GM19455 (cell line): Measurements from ENCODE around the gene CCDC149.

Experiments
- ATAC-seq: cut with Tn5 transposase; IDR thresholded peaks from one replicate; pipeline ENCODE4 v1.9.1; 2021; ENCODE audit not compliant: unreplicated experiment

Gene CCDC149

DNA sequence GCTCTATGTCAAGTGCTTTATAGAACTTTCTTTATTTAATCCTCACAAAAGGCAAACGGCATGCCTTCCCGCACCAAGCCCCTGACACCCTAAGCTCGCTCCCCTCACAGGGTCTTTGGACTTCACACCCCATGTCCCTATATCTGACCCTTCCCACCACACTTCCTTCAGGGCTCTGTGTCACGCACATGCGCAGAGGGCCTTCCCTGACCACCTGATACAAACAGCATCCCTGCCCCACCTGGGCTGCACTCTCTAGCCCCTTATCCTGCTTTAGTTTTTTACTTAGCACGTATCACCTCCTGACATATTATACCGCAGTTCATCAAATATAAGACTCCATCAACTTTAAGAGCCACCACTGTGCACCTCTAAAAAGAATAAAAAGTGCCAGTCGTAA is 67.7 kb downstream of the CCDC149 start:
- no peak for ATAC-seq

DNA sequence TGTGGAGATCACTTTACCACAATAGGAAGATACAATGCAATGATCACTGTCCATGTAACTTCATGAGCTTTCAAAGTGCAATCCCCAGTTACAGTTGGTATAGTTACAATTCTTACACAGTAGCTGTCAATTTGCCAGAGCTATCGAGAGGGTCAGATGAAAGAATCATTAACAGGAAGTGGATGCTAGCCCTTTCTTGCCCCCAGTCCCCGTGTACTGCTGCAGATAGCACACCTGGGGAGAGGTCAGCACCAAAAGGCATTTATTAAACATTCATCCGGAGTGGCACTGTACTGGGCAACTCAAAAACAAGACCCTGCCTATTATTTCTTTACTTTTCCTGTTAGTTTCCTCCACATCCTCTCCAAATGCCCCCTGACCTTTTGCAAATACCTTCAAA is 69.7 kb downstream of the CCDC149 start:
- ATAC-seq: no peak

DNA sequence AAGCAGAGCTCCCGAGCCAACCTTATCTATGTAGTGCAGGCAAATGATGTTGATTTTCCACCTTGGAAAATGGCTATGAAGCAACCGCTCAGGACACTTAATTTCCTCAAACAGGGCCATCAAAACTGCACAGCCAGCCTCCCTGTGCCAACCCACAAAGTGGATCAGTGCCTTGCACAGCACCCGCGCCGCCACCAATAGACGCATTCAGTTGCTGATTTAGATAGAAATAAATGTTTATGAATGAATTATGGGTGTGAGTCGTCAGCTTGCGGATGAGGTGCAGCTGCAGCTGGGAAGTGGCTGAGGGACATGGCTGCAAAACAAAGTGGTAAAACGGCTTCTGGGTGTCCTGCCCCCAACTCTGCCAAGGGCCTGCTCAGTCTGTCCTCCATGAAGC is 70.5 kb downstream of the CCDC149 start:
- no peak for ATAC-seq

DNA sequence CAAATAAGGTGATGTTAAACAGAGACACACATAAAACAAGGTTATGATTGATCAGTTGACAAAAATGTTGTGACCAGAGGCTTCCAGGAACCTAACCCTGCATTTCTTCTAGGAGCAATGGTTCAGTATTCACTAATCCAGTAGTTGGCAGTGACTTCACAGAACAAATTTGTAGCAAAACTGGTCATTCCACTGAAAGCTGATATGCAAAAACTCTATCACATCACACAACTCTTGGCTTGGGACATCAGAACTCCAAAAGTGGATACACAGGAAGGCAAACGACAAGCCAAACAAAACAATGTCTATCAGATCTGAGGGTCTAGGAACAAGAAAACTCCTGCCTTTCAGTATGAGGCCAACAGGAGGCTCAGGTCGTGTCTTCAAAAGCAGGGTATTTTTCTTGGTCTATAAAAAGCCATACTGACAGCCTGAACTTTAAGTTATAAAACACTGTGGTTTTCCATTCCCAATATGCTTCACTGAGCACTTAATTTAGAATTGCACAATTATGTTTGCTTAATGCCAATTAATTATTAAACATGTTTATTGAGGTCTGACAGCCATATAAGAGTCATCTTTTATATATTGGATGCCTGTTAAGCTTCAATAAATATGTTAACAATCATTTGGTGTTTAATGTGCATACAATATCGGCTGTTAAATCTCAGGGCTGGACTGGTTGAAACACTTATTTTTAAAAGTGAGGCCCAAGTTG is 71.9 kb downstream of the CCDC149 start:
- no peak for ATAC-seq

DNA sequence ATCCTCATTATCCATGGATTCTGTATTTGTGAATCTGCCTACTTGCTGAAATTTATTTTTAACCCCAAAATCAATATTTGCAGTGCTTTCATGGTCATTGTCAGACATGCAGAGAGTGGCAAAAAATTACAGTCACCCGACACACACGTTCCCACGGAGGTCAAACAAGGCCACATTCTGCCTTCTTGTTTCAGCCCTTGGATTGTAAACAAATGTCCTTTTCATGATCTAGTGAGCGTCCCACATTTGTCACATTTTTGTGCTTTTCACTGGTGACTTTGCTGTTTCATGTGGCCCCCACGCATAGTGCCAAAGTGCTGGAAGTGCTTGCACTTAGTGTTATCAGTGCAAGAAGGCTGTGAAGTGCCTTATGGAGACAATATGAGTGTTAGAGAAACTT is 72.5 kb downstream of the CCDC149 start:
- ATAC-seq: no peak

DNA sequence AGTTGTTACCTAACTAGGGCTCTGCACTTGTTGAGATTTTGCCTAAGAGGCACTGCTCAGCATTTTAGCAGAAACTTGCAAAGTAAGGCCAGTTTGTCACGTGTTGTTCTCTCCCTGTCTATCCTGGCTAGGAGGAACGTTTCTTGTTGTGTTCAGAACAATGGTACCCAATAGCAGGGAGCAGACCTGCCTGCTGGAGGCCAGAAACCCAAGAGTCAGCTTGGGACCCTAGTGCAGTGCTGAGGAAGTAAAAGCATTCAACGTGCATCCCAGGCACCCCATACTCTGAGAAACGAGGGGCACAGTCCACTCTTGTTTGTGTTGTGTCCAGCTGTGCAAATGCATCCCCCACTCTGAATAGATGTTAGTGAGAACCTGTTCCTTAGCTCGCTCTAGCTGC is 75.1 kb downstream of the CCDC149 start:
- ATAC-seq: no peak

DNA sequence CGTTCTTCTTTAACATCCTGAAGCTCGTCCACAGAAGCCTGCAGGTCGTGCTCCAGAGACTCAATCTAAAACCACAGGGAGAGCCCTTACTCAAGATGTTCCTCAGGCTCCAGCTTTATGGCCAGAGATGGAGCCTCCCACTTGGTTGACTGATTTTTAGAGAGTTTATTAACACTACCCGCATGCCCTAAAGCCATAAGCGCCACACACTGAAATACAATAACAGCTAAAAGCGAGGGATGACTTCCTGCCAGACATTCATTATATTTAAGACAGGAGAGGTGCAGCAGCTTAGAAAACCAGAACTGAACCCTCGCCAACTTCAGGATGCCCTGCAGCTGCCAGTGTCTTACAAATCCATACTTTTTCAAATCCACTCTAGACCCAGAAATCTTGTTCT is 75.5 kb downstream of the CCDC149 start:
- no peak for ATAC-seq

DNA sequence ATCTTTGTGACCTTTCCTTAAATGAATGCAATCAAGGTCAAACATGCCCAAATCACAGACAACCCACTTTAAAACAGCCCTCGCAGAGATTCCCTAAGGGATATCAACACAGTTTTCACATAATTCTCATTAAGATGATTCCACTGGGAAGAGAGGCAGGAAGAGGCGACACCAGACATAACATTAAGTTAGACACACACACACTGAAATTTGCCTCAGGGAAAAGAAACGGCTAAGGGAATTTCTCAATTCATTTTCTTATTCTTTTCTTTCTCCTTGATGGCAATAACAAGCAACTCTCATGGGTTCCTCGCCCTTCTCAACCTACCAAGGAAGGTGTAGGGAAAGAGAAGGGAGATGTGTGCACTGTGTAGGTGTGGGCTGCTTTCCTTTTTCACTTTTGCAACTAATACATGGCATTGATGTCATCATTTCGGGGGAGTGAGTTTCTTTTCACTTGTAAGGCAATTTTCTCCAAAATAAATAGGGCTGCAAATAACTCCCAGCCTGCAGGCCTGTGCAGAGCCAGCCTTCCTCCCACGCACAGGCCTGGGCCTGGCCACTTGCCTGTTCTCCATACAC is 76.1 kb downstream of the CCDC149 start:
- no peak for ATAC-seq

DNA sequence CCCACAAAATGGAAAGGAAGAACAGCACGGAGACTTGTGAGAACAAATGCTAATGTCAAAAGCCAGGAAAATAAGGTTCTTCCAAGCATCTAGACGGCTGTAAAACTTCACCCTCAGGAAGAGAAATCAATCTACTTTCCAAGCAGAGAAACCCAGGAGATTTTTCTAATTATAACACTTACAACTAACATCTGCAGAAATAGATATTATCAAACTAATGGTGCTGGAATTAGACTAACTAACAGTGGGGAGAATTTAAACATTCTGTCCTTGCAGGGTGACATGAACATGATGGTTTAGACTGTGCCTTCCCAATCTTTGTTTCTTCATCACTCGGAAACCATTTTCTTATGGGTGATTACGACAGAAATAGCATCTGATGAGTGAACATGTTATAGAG is 77.1 kb downstream of the CCDC149 start:
- no peak for ATAC-seq

DNA sequence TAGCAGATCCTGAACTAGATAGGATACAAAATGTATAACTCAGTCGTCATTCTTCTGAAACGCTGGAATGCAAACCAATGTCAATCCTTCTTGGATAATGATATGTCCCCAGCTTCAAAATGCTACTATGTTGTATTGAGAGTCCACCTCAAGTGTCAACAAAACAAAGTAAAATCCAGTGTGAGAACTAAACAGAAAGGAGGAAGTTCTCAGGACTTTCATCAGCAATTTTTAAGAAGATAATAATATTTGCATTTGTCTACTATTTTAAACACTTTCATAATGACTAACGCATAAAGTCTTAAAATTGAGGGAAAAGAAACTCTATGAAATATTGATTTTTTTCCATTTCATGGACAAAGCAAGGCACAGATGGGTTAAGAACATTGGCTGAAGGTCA is 81.2 kb downstream of the CCDC149 start:
- no peak for ATAC-seq

DNA sequence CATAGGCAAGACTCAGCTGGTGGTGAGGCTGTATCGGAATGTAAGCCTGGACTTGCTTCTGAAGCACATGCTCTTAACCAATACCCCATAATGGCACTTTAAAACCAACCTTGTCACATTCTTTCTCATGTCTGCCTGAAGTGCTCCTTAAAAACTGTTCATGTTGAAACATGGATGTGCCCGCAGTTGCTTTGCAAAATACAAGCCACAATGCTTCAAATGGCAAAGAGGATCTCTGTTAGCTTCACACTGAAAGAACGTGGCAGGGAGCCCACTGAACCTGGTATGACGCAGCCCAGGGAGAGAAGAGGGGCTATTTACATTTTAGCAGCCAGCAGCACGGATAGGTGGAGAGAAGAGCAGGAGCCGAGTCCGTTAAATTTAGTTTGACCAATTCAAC is 88.1 kb downstream of the CCDC149 start:
- ATAC-seq: no peak

DNA sequence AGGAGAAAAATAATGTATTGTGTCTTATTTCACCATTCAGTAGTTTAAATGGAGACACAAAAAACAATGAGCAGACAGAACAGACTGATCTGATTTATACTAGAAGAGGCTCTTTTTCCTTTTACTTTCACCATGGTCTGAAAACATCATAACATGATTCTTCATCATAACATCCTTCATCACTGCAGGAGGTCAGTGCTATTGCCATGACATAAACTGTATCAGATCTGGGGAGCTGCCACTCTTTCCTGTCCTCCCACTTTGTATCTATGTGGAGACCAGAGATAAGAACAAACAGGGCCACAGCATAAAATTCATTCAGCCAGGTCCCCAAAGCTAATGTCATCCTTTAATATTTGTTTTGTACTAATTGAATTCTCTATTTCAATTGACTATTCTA is 92.3 kb downstream of the CCDC149 start:
- no peak for ATAC-seq

DNA sequence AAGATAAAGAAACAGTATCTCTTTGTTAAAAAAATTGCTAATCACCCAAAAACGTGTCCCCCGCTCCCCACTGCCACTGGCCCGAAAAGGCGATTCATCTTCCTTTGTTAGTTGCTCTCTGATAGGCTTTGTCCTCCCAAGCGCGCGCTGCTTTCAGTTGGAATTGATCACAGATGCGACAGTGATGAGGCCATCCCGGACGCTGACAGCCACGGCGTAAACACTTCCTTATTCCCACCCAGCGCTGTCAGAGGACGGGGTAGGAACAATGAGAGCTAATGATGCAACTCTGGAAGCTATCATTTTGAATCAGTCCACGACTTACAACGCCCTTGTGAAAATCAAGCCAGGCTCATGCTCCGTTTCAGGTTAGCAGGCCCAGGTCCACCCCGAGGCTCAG is 96.0 kb downstream of the CCDC149 start:
- no peak for ATAC-seq

DNA sequence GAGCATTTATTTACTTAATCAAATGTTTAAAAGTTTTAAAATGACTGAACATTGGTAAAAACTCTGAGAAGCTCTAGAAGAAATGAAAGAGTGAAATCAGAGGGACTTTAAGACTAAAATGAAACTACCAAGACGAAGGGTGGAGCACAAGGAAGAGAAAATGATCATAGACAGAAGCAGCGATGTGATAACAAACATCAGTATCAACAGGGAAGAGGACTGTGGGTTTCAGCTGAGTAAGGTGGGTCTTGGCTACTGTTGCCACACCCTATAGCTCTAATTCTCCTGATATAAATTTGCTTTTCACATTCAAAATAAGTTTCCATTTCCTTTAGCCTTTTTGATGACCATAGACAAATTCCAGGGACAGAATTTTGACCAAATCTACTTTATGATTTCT is 99.1 kb downstream of the CCDC149 start:
- no peak for ATAC-seq

DNA sequence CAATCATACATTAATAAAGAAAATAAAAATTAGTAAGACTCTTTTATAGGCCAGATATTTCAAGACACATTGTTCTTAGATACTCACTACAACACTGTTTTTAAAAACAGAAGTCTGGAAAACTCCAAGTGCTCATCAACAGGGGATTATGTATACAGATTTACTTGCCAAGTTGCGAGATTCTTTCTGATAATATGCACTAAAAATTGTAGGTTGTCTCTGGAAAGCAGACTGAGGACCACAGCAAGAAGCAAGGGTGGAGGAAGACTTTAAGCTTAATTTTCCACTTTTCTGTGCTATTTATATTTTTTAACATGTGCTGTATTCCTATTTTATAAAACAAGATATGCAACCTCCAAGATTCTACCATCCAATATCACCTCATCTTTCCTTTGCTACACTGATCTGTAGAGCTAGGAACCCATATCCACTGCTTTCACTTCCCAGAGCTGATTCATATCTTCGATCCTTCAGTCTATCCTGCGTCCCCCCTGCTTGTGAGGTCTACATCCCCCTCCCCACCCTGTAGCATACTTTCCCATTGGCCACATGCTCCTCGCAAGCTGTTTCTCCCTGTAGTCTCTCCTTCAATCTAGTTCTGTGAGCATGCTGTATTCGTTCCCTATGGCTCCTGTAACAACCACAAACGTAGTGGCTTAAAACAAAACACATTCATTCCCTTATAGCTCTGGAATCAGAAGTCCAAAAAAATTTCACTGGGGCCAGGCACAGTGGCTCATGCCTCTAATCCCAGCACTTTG is 101.8 kb downstream of the CCDC149 start:
- no peak for ATAC-seq

DNA sequence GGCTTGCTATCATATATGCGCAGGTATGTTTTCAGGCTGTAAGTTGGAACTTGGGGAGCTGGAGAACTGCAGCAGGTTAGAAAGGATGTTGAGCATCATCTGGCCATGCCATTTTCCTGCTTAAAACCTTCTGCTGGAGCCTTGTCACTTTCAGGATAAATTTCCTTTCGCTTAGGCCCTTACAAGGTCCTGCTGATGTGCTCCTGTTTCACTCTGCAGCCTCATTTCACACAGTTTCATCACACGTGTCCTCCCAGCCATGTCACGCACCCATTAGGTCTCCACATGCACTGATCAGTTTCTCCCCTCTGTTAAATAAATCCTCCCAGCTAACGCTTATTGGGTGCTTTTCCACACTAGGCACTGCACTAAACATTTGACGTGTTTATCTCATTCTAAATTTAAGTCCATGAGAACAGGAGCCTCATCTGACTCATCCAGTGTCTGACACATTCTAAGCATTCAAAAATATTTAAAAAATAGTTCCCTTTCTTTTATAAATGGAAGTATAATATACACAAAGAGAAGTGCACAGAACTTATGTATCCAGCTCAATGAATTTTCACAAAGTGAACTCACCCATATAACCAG is 102.9 kb downstream of the CCDC149 start:
- ATAC-seq: no peak

DNA sequence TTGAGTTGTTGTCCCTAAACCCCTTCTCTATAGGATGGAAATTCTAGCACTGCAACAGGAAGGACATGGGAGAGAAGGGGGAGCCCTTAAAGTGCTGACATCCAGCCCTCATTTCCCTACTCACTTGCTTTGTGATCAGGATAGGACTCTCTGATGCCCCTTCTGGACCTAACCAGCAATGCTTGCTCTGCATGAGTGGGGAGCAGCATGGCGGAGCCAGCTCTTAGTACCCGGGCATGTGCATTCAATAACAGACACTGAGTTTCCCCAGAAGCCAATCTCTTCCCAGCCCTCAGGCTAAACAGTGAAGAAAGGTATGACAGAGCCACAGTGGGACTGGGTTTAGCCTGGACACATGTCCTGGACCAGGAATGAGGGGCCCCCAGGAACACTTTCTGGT is 103.5 kb downstream of the CCDC149 start:
- ATAC-seq: no peak

DNA sequence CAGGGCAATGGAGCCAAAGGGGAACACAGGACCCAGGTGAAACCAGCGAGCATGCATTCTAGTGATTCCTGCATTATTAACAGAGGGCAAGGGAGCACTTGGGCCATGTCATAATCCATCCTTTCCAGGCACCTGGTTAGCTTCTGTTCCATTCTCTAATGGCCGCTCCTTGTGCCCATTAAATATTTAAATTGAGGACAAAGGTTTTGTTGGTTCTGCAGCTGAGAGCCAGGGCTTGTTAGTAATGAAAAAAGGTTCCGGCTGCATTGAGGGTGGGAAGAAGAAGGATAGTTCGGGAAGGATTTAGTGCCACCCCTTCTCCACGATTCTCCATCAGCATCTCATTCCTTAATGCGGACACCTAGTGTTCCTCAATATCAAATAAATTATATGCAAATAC is 103.9 kb downstream of the CCDC149 start:
- ATAC-seq: no peak

DNA sequence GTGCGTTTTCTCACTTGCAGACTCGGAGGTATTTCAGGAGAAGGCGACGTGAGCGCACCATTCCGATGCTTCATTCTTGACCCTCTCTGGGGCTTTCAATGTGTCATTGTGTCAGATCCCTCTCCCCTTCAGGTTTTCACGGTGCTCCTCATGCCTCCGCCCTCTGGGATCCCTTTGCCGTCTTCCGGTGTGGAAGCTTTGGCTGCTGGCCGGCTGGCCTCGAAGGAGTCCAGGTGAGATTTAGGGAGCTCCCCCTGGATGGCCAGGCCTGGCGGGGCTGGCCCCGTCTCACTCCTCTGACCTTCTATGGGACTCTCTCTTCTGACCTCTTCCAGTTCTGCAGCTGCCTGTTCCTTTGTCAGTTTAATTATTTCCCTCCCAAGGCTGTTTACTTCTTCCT is 104.6 kb downstream of the CCDC149 start:
- ATAC-seq: no peak

DNA sequence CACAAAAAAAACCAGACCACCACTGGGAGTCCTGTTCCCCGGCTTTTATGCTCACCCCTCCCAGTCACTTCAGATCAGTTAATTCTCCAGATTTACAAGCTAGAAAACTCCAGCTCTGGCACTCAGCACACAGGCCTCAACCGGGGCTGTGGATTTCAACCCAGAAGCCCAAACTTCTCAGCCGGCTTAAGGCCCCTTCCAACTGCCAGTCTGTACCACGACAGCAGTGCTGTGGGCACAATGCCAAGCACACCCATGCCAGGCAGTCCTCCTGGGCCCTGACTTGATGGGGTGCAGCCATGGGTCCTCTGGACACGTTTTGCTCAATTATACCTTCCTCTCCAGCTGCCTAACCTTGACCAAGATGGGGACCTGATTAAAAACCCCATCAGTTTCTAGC is 105.2 kb downstream of the CCDC149 start:
- no peak for ATAC-seq

DNA sequence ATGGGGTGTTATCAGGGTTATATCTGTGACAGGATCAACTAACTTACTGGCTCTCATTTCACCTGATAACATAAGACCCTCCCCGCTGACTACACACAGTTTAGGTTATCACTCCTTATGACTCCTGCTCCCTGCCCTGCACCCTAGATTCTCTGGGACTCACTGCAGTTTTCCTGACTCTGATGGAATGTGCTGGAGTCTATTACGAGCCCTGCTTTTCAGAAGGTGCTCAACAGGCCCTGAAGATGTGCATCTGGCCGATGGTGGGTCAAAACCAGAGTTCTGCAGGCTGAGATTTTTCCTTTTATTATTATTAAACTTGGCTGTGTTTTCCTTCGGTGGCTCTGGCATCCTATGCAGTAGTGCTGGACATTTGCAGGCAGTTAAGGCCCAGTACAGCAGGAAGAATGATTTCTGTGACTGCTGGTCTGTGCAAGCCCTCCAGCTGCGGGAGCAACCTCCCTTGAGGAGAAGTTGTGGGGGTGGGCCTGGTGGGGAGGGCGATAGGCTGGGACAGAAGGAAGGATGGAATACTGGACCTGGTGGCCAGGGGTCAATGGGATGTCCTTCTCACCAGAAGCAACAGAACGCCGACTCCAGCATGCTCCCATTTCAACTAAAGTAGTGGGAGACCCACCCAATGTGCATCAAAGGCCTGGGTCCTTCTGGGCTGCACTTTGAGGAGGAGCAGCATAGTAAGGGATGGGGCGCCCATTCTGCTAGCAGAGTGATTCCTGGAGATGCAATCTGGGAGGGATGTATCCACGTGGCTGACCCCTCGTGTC is 106.4 kb downstream of the CCDC149 start:
- no peak for ATAC-seq
